ENCODE results near the gene SUPT5H. TPM values are rescaled to one million over a fixed set of nuclear protein-coding genes. Genes with fewer than 3 reads are reported as not detected.
A peak's percentile ranks its signal among the peaks of the same experiment; 100 is the strongest.

SUPT5H gene
- total and polyA plus RNA-seq, 2 of the 13 experiments (the other 11 are each of a cell fraction or from before 2014, with no cell fraction given): 48.2 to 51.7 TPM

- no peak for TF ChIP-seq KIAA2018 (CRISPR knock-in tag; IDR thresholded peaks at IDR 0.05; ENCODE audit: borderline replicate concordance)
- TF ChIP-seq HBP1 (CRISPR knock-in tag; IDR thresholded peaks at IDR 0.05; ENCODE audit: low read depth): peak; percentile 39; the same call in 1 of the 2 replicates
- TF ChIP-seq RBM22 (optimal IDR thresholded peaks at IDR 0.05; ENCODE audit: low read length): no peak
- TF ChIP-seq SRSF1 (optimal IDR thresholded peaks at IDR 0.05; ENCODE audit: low read depth, low read length): peak; percentile 17
- no peak for TF ChIP-seq LBX2 (CRISPR knock-in tag; IDR thresholded peaks at IDR 0.05; ENCODE audit: borderline replicate concordance)
- no peak for TF ChIP-seq MAFK (conservative IDR thresholded peaks at IDR 0.05 in 1 of 2, IDR thresholded peaks at IDR 0.05 in 1 of 2; ENCODE audit: low read length in 2 of 2)
- peak; percentile 51; the same call in 1 of the 2 replicates for TF ChIP-seq ZNF768 (CRISPR knock-in tag; IDR thresholded peaks at IDR 0.05)
- peak; percentile 50 for TF ChIP-seq GMEB2 (CRISPR knock-in tag; IDR thresholded peaks at IDR 0.05; ENCODE audit: low read depth)
- peak; percentile 89 for TF ChIP-seq ZFX (CRISPR knock-in tag; IDR thresholded peaks at IDR 0.05; ENCODE audit: low read depth)
- peak; percentile 58; the same call in 1 of the 2 replicates for TF ChIP-seq MTA1 (CRISPR knock-in tag; IDR thresholded peaks at IDR 0.05; ENCODE audit: borderline replicate concordance)
- TF ChIP-seq ZMAT5 (CRISPR knock-in tag; IDR thresholded peaks at IDR 0.05; ENCODE audit: borderline replicate concordance, low read depth): no peak
- peak; percentile 83; the same call in 1 of the 2 replicates for TF ChIP-seq ZNF724P (CRISPR knock-in tag; IDR thresholded peaks at IDR 0.05; ENCODE audit: borderline replicate concordance)
- 0 out of 2 replicates have a peak, but pooled peaks have one; percentile 69 for TF ChIP-seq ZNF772 (CRISPR knock-in tag; IDR thresholded peaks at IDR 0.05)
- TF ChIP-seq AGO2 (optimal IDR thresholded peaks at IDR 0.05; ENCODE audit: low read depth, low read length): no peak
- 0 out of 2 replicates have a peak, but pooled peaks have one; percentile 46 for TF ChIP-seq ZNF138 (CRISPR knock-in tag; IDR thresholded peaks at IDR 0.05; ENCODE audit: low read depth)
Measured at GRCh38 chr19:39480337-39481228, 35.2 kb downstream of the SUPT5H start, which contains the start of gene TIMM50 (continued).
